ENCODE measurements around the gene OCA2.
"Not testable (repeated sequence)": the region's sequence is repeated elsewhere in the genome, so short reads cannot be mapped to it uniquely, and the experiment has no call there.

Gene OCA2

GRCh38 chr15:27804569-27805260, 294.4 kb downstream of the OCA2 start:
- DNase-seq = no peak

- no peak for DNase-seq
Measured at GRCh38 chr15:27798807-27799206, 300.3 kb downstream of the OCA2 start.

- no peak for DNase-seq
Measured at GRCh38 chr15:27797765-27798164, 301.4 kb downstream of the OCA2 start.

- no peak for DNase-seq
Measured at GRCh38 chr15:27796405-27797320, 302.5 kb downstream of the OCA2 start.

- no peak for DNase-seq
Measured at GRCh38 chr15:27792756-27793264, 306.3 kb downstream of the OCA2 start.

DNA sequence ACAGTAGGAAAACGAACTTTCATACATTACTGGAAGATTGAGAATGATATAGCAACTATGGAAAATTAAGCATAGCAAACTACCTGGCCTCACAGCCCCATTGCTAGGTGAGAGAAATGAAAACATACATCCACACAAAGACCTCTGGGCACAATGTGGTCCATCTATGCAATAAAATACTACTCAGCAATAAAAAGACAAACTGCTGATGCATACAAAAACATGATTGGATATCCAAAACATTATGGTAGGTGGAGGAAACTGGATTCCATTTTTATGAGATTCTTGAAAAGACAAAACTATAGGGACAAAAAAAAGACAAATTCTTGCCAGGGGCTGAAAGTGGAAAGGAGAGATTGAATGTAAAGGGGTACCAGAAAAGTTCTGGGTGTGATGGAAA, 308.8 kb downstream of the OCA2 start:
- no peak for DNase-seq

- no peak for DNase-seq
Measured at GRCh38 chr15:27787931-27788330, 311.2 kb downstream of the OCA2 start.

- no peak for DNase-seq
Measured at GRCh38 chr15:27784107-27784506, 315.0 kb downstream of the OCA2 start.

- no peak for DNase-seq
Measured at GRCh38 chr15:27783678-27784077, 315.4 kb downstream of the OCA2 start.

DNA sequence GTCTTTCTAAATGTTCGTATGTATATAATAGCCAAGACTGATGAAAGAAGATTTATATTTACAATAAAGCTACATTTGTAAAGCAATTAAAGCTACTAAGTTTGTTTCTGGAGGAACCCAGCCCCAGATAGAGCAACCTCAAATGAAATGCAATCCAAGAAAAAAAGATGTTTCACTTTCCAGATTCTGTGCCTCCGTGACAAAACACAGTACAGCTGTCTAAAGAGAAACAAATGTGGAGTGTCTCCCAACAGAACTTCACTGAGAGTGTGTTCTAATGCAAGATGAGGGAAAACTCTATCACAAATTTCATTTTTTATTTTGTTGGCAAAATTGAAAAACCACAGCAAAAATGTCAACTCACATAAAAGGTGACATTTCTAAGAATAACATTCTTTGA, 317.0 kb downstream of the OCA2 start:
- no peak for DNase-seq

- no peak for DNase-seq
Measured at GRCh38 chr15:27776501-27776900, 322.6 kb downstream of the OCA2 start.

- DNase-seq = no peak
Measured at GRCh38 chr15:27774638-27775037, 324.5 kb downstream of the OCA2 start.

GRCh38 chr15:27774191-27774590, 324.9 kb downstream of the OCA2 start:
- DNase-seq = no peak

DNA sequence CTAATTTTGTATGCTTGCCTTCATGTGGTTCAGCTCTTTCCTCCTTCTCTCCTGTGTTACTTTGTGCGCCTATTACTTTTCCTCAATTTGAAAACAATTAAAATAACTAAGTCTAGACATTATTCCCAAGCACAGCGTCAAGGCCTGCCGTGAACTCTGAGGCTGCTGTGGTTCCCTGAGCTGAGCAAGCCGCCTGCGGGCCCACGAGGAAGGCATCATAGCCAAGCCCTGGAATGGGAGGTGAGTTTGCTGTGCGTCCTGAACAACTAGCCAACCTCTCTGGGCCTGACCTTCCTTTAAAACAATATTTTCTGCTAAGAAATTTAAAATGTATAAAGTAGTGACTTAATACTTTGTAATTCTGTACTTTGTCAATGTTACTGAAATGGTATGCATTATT, 327.2 kb downstream of the OCA2 start:
- DNase-seq = no peak

DNA sequence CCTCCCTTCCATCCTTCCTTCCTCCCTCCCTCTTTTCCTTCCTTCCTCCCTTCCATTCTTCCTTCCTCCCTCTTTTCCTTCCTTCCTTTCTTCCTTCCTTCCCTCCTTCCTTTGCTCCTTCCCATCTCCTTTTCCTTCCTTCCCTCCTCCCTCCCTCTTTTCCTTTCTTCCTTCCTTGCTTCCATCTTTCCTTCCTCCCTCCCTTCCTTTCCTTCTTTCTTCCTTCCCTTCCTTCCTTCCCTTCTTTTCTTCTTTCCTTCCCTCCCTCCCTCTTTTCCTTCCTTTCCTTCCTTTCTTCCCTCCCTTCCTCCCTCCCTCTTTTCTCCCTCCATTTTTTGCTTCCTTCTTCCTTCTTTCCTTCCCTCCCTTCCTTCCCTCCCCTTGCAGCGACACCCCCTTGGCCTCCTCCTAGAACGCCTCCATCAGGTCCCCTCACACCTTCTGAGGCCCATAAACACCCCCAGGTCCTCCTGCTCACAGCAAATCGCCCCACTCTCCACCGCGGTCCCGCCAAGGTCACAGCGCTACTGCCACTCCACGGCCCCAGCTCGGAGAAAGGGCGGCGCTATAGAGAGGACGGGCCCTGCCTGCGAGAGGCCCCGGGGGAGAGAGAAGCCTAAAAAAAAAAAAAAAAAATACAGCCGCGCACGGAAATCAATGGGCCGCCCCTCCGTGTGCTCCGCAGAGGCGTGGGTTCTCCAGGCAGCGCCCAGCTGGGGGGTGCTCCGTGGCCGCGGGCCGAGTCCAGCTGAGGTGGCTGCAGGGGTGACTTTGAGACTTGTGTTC, 328.2 kb downstream of the OCA2 start:
- DNase-seq = no peak

DNA sequence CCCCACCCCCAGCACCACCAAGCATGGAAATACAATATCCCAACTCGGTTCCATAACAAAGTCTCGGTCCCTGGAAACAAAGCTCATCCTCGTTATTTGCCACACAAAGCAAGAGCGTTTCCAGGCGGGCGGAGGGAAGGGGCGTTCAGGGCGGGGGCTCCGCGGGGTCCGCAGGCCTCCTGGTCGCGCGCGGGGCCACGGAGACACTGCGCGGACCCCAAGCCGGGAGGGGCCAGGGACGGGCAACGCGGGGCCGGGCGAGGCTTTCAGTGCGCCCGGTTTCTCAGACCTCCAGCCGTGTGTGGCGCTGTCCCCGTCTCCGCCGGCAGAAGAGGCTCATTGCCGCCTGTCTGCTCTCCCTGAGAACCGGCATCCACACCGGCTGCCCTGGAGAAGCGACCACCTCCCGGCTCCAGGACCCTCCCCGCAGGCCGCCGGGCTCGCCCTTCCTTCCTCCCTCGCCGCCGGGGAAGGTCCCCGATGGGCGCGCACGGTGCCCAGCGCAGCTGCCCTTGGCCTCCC, 329.0 kb downstream of the OCA2 start:
- DNase-seq = no peak

DNA sequence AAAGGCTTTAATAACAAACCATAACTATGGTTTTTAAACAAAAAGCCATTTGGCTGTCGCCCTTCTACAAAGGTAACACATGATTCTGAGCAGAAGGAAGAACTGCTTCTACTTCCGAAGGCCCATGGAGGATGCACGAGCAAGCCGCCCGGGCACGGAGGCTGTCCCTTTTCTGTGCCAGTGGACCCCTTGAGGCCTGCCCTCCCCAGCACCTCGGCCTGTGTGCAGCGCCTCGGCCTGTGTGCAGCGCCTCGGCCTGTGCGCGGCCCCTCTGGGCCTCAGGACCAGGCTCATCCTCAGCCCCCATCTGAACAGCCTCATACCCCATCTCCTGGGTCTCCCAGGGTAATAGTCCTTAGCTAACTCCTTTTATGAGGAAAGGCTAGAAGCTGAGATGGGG, 329.5 kb downstream of the OCA2 start:
- no peak for DNase-seq

DNA sequence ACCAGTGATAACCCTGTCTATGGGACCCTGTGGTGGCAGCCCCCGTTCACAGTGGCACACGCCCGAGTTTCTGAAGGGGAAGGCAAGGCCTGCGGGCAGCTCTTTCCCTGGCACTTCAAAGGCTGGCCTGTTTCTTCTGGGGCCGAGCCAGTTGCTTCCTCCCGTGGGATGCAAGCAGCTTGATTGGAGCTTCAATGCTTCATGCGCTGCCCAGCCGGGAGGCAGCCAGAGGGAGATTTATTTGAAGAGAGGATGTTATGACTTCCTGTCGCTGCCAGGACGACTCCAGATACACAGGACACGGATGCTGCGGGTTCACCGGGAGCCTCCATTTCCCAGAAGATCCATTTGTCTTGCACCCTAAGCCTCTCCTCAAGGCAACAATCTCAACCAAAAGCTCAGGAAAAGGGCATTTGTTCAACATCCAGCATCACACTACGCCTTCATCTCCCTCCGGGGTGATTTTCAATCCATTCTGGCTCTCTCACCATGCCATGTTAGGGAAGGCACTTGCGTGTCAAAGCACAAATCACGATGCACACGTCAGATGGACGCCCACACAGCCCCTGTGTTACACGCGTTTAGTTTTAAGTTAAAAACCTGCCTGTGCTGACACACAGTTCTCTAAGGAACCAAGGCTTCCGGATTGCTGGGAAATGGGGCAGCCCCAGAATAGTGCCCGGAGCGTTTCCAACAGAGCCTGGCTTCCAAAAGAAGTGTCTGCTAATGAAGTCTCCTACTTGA, 330.2 kb downstream of the OCA2 start:
- DNase-seq = no peak

GRCh38 chr15:27767918-27768640, 331.0 kb downstream of the OCA2 start:
- DNase-seq = no peak

- DNase-seq = not testable (repeated sequence)
Measured at GRCh38 chr15:27767430-27767829, 331.7 kb downstream of the OCA2 start.

GRCh38 chr15:27764339-27764738, 334.8 kb downstream of the OCA2 start:
- no peak for DNase-seq

DNA sequence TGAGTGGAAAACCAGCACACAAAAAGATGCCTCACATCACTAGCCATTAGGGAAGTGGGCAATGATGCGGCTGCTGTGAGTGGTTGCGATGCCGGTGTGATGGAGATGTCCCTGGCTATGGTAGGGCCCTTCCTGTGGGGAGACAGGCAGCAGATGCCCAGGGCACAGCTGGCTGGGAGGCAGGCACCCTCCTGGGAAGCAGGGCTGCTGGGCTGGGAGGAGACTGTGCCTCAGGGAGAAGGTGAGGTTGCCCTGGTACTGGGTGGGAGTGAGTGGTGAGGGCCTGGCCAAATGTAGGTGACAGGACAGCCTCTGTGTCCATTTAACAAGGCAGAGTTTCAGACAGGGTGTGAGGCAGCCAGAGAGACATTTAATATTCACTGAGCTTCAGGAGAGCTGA, 335.6 kb downstream of the OCA2 start:
- no peak for DNase-seq

Measured in NCI-H1694 treated with DMSO at 0.1 percent for 48 hours (cell line).